KMS-11 (cell line): Measurements from ENCODE around the gene PAOX.
"Not testable (repeated sequence)": the region's sequence is repeated elsewhere in the genome, so short reads cannot be mapped to it uniquely, and the experiment has no call there.

ENCODE experiments used
- H2AFZ ChIP-seq: fragments of 200-600 bp; sonication (generic); 2 replicates; pipeline ENCODE4 v1.6.1; 2016; ENCODE audit warnings: antibody characterized with exemption, mixed run types, low read depth
- H3K27ac ChIP-seq: fragments of 200-600 bp; sonication (generic); 2 replicates; pipeline ENCODE4 v1.6.1; 2016; ENCODE audit warnings: mild to moderate bottlenecking, mixed run types
- H3K27me3 ChIP-seq: fragments of 200-600 bp; sonication (generic); 2 replicates; pipeline ENCODE4 v1.6.1; 2017; ENCODE audit warnings: mild to moderate bottlenecking, low read depth, mixed run types, moderate library complexity; ENCODE audit not compliant: insufficient read depth
- H3K36me3 ChIP-seq: fragments of 200-600 bp; sonication (generic); 2 replicates; pipeline ENCODE4 v1.6.1; 2017; ENCODE audit warnings: mild to moderate bottlenecking, mixed run types; ENCODE audit not compliant: insufficient read depth
- H3K4me1 ChIP-seq: fragments of 200-600 bp; sonication (generic); 2 replicates; pipeline ENCODE4 v1.6.1; 2016; ENCODE audit warnings: mild to moderate bottlenecking, low read depth, mixed run types; ENCODE audit not compliant: poor library complexity, severe bottlenecking
- H3K4me2 ChIP-seq: fragments of 200-600 bp; sonication (generic); 2 replicates; pipeline ENCODE4 v1.7.0; 2016; ENCODE audit warnings: mild to moderate bottlenecking, mixed run types
- H3K4me3 ChIP-seq: fragments of 200-600 bp; sonication (generic); IDR thresholded peaks from 2 replicates; pipeline ENCODE4 v1.6.1; 2017; ENCODE audit warnings: low read depth, low read length, mixed read lengths; ENCODE audit not compliant: insufficient read depth
- H3K79me2 ChIP-seq: fragments of 200-600 bp; sonication (generic); 2 replicates; pipeline ENCODE4 v1.6.1; 2016; ENCODE audit warnings: low read depth, mixed run types; ENCODE audit not compliant: insufficient read depth
- H3K9ac ChIP-seq: fragments of 200-600 bp; sonication (generic); 2 replicates; pipeline ENCODE4 v1.6.1; 2016; ENCODE audit warnings: mild to moderate bottlenecking, mixed run types
- H4K20me1 ChIP-seq: fragments of 200-600 bp; sonication (generic); 2 replicates; pipeline ENCODE4 v1.6.1; 2016; ENCODE audit warnings: mild to moderate bottlenecking, mixed run types; ENCODE audit not compliant: insufficient read depth
- CTCF ChIP-seq: fragments of 200-600 bp; sonication (generic); conservative IDR thresholded peaks from 2 replicates; pipeline ENCODE4 v1.6.1; 2017; ENCODE audit warnings: low read depth, mild to moderate bottlenecking, antibody characterized with exemption, low read length, moderate library complexity, mixed read lengths

PAOX gene

GRCh38 chr10:133420579-133420978 is 41.5 kb downstream of the PAOX start:
- Histone ChIP-seq H3K4me1 (no peaks in the 10 kb centered on the region), H3K27ac (no peak overlapping the region), H3K79me2 (no peaks in the 10 kb centered on the region), H3K4me3 (no peak overlapping the region), H3K9ac (no peak overlapping the region), H3K36me3 (no peaks in the 10 kb centered on the region), H3K27me3 (no peaks in the 10 kb centered on the region), H2AFZ (no peak overlapping the region), H3K4me2 (no peak overlapping the region), H4K20me1 (no peaks in the 10 kb centered on the region)
- no peak for TF ChIP-seq CTCF

- H3K36me3 ChIP-seq: no peaks in the 10 kb centered on the region
- no peaks in the 10 kb centered on the region for H4K20me1 ChIP-seq
- H3K4me1 ChIP-seq: no peaks in the 10 kb centered on the region
- no peak overlapping the region for H3K4me2 ChIP-seq
- no peak for TF ChIP-seq CTCF
- no peak overlapping the region for H3K27ac ChIP-seq
- no peaks in the 10 kb centered on the region for H3K79me2 ChIP-seq
- no peaks in the 10 kb centered on the region for H3K27me3 ChIP-seq
- no peak overlapping the region for H3K4me3 ChIP-seq
- H3K9ac ChIP-seq: no peak overlapping the region
- H2AFZ ChIP-seq: no peak overlapping the region
These were observed 42.5 kb downstream of the PAOX start for GRCh38 chr10:133421336-133422222.

- Histone ChIP-seq H3K4me2 (no peak overlapping the region), H2AFZ (no peak overlapping the region), H3K9ac (no peak overlapping the region), H3K36me3 (no peaks in the 10 kb centered on the region), H3K27me3 (no peaks in the 10 kb centered on the region), H3K4me3 (no peak overlapping the region), H3K27ac (no peak overlapping the region), H3K4me1 (no peaks in the 10 kb centered on the region), H4K20me1 (no peaks in the 10 kb centered on the region), H3K79me2 (no peaks in the 10 kb centered on the region)
- no peak for TF ChIP-seq CTCF
These were observed 43.3 kb downstream of the PAOX start for GRCh38 chr10:133422223-133422806.

GRCh38 chr10:133422807-133423771 is 44.0 kb downstream of the PAOX start:
- H3K4me2 ChIP-seq: no peak overlapping the region
- no peak overlapping the region for H3K27ac ChIP-seq
- H3K9ac ChIP-seq: no peak overlapping the region
- H4K20me1 ChIP-seq: no peaks in the 10 kb centered on the region
- H3K27me3 ChIP-seq: no peaks in the 10 kb centered on the region
- TF ChIP-seq CTCF: no peak
- no peaks in the 10 kb centered on the region for H3K36me3 ChIP-seq
- H3K4me3 ChIP-seq: no peak overlapping the region
- no peak overlapping the region for H2AFZ ChIP-seq
- H3K4me1 ChIP-seq: no peaks in the 10 kb centered on the region
- no peaks in the 10 kb centered on the region for H3K79me2 ChIP-seq

GRCh38 chr10:133424102-133424501 is 45.0 kb downstream of the PAOX start:
- not testable (repeated sequence) for H3K36me3 ChIP-seq, H3K27me3 ChIP-seq, H3K4me2 ChIP-seq, H3K79me2 ChIP-seq, H3K9ac ChIP-seq, H4K20me1 ChIP-seq, H3K4me1 ChIP-seq, H3K27ac ChIP-seq, H2AFZ ChIP-seq, H3K4me3 ChIP-seq

- not testable (repeated sequence) for H3K9ac ChIP-seq, H3K4me2 ChIP-seq, H3K4me3 ChIP-seq, H3K27ac ChIP-seq, H3K36me3 ChIP-seq, H3K27me3 ChIP-seq, H4K20me1 ChIP-seq, H3K4me1 ChIP-seq, H3K79me2 ChIP-seq, H2AFZ ChIP-seq
These were observed 45.5 kb downstream of the PAOX start, which contains the start of gene SPRN for GRCh38 chr10:133424601-133425000. Gene SPRN (minus strand): TSS chr10:133424625. CDS start chr10:133423681, 944 bp downstream.
